A549 treated with GW870086 at 1 μM for 4 hours (cell line): ENCODE data around the gene CHRND. TPM values are rescaled to one million over a fixed set of nuclear protein-coding genes. Genes with fewer than 3 reads are reported as not detected.

Experiments
- total RNA-seq: library from RNA; stranded (reverse); fragments of 200-300 nt; extraction: Qiagen RNA extraction; gene quantifications from 5 replicates; pipeline ENCODE4 v1.2.3, GENCODE V29; 2022; ENCODE audit warnings: low read depth

Gene CHRND
- not detected in 5 replicates for total RNA-seq

GRCh38 chr2:232525791-232526371 lies at the start of gene CHRND:
Gene CHRND (plus strand): TSS chr2:232526160. CDS start chr2:232526216, 56 bp downstream.

GRCh38 chr2:232487385-232488096 lies 38.4 kb upstream of the CHRND start, which contains the start of gene ECEL1:
Gene ECEL1 (minus strand): TSS chr2:232487834. CDS start chr2:232486653, 1,181 bp downstream.

GRCh38 chr2:232519581-232520438 lies 6.2 kb upstream of the CHRND start, which contains the start of gene PRSS56:
Gene PRSS56 (plus strand): TSS chr2:232520388. CDS start chr2:232520599, 211 bp downstream.

GRCh38 chr2:232539298-232540231 lies 13.6 kb downstream of the CHRND start, which contains the start of gene CHRNG:
Gene CHRNG (plus strand): TSS chr2:232539692. CDS start chr2:232539748, 56 bp downstream.

GRCh38 chr2:232550354-232551249 lies 24.6 kb downstream of the CHRND start, which contains the start of the genes EIF4E2 and TIGD1:
Gene EIF4E2 (plus strand): TSS chr2:232550689. CDS start chr2:232550725, 36 bp downstream.
Gene TIGD1 (minus strand): TSS chr2:232550557. CDS start chr2:232549882, 675 bp downstream.

Other genes with a start within 250 kb of the CHRND start
- 4.4 to 5.3 TPM (median 4.8 TPM) in 5 replicates for gene ALPP, start 147.4 kb upstream of the CHRND start, total RNA-seq
- 0.24 to 0.47 TPM (median 0.38 TPM) in 5 replicates for gene ALPG, start 119.3 kb upstream of the CHRND start, total RNA-seq
- gene ALPI, start 70.0 kb upstream of the CHRND start, total RNA-seq: 0.06 to 0.15 TPM in 2 of 5 replicates, not detected in the others
- gene ECEL1, start 38.3 kb upstream of the CHRND start, total RNA-seq: 0.08 to 0.32 TPM (median 0.23 TPM) in 4 of 5 replicates, not detected in the other
- 0.09 to 0.16 TPM (median 0.11 TPM) in 5 replicates for gene PRSS56, start 5.8 kb upstream of the CHRND start, total RNA-seq
- gene CHRNG, start 13.5 kb downstream of the CHRND start, total RNA-seq: not detected in 5 replicates
- gene TIGD1, start 24.4 kb downstream of the CHRND start, total RNA-seq: 4.6 to 5.2 TPM (median 4.9 TPM) in 5 replicates
- gene EIF4E2, start 24.5 kb downstream of the CHRND start, total RNA-seq: 85.6 to 170 TPM (median 89.9 TPM) in 5 replicates
- 3.3 to 4.9 TPM (median 3.6 TPM) in 5 replicates for gene EFHD1, start 107.4 kb downstream of the CHRND start, total RNA-seq
- 23.2 to 28.1 TPM (median 27.8 TPM) in 5 replicates for gene GIGYF2, start 171.2 kb downstream of the CHRND start, total RNA-seq